LoVo (cell line): Measurements from ENCODE around the gene SNRNP25.
A peak's percentile ranks its signal among the peaks of the same experiment; 100 is the strongest.

ENCODE experiments used
- DNase-seq: peaks from one replicate; pipeline ENCODE4 v3.0.0-alpha.2; 2016; ENCODE audit warnings: low spot score

SNRNP25 gene

GRCh38 chr16:78444-79150 lies 25.0 kb downstream of the SNRNP25 start:
- DNase-seq, result no peak

GRCh38 chr16:79151-80054 lies 25.8 kb downstream of the SNRNP25 start:
- DNase-seq, result no peak

DNA sequence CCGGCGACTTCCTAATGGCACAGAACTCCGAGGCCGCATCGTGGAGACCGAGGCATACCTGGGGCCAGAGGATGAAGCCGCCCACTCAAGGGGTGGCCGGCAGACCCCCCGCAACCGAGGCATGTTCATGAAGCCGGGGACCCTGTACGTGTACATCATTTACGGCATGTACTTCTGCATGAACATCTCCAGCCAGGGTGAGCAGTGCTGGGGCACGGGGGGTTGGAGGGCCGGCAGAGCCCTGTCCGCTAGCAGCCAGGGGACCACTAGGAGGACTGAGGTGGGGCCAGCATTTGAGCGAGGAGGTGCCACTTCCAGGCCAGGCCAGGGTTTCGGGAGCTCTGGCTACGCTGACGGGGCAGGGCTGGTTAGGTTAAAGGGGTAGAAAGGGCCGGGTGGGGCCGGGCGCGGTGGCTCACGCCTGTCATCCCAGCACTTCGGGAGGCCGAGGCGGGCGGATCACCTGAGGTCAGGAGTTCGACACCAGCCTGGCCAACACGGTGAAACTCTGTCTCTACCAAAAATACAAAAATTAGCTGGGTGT lies 29.5 kb downstream of the SNRNP25 start:
- DNase-seq, result no peak

DNA sequence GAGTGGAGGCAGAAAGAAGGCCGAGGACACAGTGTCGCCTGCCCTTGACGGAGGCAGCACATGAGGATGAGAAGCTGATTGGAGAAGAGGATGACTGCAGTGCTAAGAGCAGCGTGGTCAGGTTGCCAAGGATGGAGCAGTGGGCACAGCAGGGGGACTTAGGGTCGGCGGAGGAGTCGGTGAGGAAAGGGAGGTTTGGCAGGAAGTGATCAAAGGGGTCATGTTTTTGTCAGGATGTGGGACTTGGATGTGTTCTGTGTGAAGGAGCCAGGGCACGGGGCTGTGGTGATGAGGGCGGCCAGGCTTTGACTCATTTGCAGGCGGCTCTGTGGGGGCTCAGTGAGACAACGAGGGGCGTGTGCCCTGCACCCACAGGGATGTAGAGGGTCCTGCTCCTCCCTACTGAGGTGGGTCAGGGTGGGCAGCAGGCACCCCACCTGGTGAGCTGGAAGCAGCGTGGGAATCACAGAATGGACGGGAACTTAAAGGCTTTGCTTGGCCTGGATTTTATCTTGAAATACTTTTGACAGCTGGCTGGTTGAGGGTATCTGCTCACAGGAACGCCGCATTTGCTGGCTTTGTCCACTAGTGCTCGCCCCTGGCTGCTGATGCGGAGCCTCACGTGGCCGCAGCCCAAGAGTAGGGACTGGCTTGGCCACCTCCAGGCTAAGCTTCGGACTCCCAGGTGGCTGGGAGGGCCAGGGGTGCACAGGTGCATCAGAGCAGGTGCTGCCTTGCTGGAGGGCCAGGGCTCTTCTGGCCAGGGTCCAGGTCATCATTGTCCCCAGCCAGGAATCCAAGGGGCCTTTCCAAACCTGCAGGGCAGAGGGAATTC lies 30.4 kb downstream of the SNRNP25 start:
- DNase-seq, result no peak

- no peak for DNase-seq
Observed at GRCh38 chr16:84718-85406, 31.2 kb downstream of the SNRNP25 start.

GRCh38 chr16:85407-85782 lies 31.8 kb downstream of the SNRNP25 start:
- DNase-seq, result no peak

DNA sequence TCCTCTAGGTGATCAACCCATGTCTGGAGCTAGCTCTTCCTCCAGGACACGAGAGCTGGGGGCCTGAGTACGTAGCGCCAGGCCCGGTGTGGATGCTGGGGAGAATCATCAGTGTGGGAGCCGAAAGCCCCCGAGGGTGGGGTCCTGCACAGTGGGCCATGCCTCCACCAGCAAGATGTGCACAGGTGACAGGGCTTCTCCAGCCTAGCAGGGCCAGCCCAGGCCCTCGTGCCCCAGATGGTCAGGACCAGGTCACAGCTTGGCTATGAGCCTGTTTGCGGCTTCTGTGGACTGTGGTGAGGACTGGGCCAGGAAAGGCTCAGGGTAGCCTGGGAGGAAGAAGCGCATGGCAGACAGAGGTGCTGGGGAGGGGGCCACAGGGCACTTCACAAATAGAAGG lies 32.2 kb downstream of the SNRNP25 start:
- DNase-seq, result no peak

DNA sequence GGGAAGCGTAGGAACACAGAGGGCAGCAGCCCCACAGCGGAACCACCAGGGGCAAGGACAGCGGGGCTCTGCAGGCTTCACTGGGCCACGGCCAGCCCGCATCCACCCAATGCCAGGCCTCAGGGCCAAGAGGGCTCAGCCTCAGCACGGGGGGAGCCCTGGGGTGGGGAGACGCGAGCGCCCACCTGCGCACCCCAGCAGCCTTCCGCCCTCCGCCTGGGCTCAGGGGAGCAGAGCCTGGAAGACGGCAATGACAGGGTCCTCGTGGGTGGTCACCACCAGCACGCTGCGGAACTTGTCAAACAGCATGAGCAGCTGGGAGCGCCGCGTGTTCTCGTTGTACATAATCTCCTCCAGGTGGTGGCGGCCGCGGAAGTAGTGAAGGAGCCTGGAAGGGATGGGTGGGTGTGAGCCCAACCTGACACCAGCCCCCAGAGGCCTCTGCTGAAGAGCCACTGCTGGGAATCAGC lies 32.9 kb downstream of the SNRNP25 start:
- no peak for DNase-seq

DNA sequence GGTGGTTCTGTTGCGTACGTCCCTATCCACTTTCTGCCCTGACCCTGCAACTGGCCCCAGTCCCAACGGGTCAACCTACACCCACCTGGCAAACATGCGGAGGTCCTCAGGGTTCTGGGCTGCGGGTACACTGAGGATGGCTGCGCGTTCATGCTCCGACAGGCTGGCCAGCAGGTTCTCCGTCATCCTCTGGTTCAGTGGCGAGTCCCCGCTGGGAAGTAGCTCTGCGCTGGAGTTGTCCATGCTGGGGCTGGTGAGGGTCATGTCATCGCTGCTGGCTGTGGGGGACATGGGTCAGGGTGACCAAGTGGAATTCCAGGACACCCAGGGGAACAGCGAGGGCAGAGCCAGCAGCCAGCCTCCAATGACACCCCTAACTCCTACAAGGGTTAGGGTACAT lies 35.0 kb downstream of the SNRNP25 start:
- no peak for DNase-seq

- no peak for DNase-seq
Observed at GRCh38 chr16:89391-90302, 36.0 kb downstream of the SNRNP25 start.

DNA sequence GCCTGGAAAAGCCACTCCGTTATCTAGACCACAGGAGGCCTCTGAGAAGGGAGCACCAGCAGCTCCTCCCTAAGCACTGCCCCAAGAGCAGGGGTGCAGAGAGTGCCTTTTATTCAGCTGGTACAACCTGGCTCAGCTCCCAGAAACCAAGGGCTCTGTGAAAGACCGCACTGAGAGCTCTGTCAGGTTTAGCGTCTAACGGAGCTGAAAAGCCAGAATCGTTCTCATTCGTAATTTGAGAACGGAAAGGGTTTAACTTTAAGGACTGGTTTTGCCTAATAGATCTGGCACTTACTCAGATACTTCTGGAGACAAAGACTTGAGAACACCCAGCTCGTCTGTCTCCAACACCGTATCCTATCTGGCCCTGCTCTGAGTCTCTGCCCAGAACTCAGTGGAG lies 37.9 kb downstream of the SNRNP25 start:
- no peak for DNase-seq

GRCh38 chr16:92431-93339 lies 39.1 kb downstream of the SNRNP25 start:
- DNase-seq, result no peak

DNA sequence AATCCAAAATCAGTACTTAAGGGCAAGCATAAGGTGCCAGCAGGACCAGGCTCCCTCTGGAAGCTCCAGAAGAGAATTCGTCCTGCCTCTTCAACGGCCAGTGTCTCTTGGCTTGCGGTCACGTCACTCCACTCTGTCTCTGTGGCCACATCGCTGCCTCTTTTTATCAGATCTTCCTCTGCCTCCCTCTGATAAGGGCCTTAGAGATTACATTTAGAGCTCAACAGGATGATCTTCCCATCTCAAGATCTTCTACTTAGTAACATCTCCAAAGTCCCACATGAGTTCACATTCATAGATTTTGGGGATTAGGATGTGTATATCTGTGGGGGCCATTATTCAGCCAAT lies 41.3 kb downstream of the SNRNP25 start:
- DNase-seq, result no peak

GRCh38 chr16:96935-97381 lies 43.3 kb downstream of the SNRNP25 start:
- DNase-seq, result peak; percentile 75

DNA sequence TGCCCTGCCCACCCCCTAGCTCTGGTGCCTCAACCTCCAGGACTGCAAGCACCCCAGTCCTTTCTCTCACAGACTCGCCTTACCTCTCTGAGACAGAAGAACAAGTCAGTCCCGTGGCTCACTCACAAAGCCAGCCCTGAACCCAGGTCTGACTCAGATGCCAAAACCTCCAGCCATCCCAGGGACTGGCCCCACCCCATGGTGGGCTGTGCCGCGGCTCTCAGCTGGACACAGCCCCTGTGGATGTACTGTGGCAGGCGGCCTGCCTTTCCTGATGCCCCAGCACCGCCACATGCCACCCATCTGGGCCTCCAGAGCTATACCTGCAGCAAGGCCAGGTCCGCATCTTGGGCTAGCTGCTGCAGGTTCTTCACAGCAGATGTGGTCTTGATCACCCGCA lies 44.2 kb downstream of the SNRNP25 start:
- no peak for DNase-seq

DNA sequence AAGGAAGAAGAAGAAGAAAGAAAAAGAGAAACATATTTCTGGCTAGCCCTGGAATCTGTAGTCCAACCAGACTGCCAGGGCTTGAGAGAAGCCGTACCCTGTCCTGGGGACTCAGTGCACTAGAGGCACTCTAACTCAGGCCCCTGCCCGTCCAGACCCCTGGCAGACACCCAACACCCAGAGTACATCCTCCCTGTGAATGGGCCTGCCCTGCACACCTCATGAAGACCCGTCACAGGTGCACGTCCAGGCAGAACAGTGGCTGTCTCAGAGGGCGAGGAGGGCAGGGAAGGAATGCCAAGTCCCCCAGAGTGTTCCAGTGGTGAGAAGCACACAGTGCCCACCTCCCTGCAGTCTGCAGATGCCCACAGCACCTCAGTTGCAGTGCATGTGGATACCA lies 47.4 kb downstream of the SNRNP25 start:
- no peak for DNase-seq

- DNase-seq, result no peak
Observed at GRCh38 chr16:101586-101985, 48.0 kb downstream of the SNRNP25 start.

GRCh38 chr16:102060-102855 lies 48.6 kb downstream of the SNRNP25 start:
- no peak for DNase-seq

- no peak for DNase-seq
Observed at GRCh38 chr16:104355-104754, 50.7 kb downstream of the SNRNP25 start.
